Adrenal gland (tissue), 5 donors: ENCODE measurements around the gene CHL1.

Experiments
- POLR2A ChIP-seq, 2 donors: fragments of 450-650 bp; IDR thresholded peaks; one replicate each; pipeline ENCODE4 v1.6.1; 2017; ENCODE audit warnings: antibody characterized with exemption in 2 of 2, mild to moderate bottlenecking in 2 of 2, moderate library complexity in 1 of 2
- TF ChIP-seq, protein P1 (sequence below), 6 experiments: fragments of 450-650 bp in 4 of 6; fragments of 200-600 bp in 2 of 6; sonication (generic) in 1 of 6; IDR thresholded peaks; 1 replicate in 5 of 6; 2 replicates in 1 of 6; pipeline versions ENCODE4 v1.5.1 to v1.8.0; 2016 to 2021; ENCODE audit warnings: antibody characterized with exemption in 6 of 6, mild to moderate bottlenecking in 2 of 6, moderate library complexity in 1 of 6
- donor health status: DM: no; HTN: no; CAD: no.

DNA sequence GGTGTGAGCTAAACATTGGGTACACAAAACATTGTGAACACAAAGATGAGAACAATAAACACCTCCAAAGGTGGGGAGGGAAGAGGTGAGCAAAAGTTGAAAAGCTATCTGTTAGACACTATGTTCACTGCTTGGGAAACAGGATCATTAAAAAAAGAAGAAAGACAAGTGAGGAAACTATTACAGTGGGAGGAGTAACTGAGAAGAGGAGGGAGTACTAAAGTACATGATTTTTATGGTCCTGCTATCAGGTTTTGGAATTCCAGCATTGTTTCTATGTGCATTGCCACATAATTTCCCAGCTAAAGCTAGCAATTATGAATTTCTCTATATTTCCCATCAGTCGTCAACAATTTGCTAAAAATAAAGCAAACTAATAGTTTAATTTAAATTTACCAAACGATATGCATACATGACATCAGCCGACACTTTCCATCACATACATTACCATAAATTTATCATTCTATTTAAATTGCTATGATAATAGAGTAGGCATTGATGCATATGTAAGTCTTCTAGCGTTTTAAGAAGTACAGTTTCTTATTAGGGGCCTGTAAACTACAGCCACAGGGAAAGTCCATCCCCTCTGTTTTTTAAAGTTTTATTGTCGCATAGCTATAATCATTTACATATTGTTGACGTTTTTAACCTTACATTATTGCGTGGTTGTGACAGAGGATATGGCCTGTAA, 221.8 kb downstream of the CHL1 start:
- TF ChIP-seq, protein P1, sequence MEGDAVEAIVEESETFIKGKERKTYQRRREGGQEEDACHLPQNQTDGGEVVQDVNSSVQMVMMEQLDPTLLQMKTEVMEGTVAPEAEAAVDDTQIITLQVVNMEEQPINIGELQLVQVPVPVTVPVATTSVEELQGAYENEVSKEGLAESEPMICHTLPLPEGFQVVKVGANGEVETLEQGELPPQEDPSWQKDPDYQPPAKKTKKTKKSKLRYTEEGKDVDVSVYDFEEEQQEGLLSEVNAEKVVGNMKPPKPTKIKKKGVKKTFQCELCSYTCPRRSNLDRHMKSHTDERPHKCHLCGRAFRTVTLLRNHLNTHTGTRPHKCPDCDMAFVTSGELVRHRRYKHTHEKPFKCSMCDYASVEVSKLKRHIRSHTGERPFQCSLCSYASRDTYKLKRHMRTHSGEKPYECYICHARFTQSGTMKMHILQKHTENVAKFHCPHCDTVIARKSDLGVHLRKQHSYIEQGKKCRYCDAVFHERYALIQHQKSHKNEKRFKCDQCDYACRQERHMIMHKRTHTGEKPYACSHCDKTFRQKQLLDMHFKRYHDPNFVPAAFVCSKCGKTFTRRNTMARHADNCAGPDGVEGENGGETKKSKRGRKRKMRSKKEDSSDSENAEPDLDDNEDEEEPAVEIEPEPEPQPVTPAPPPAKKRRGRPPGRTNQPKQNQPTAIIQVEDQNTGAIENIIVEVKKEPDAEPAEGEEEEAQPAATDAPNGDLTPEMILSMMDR (IDR thresholded peaks at IDR 0.05): no peak
- no peak for TF ChIP-seq POLR2A (IDR thresholded peaks at IDR 0.05)
